Erythroblast (primary cell): ENCODE data around the gene HCFC2.

ENCODE experiments used
- GATA1 ChIP-seq: IDR thresholded peaks from 2 replicates; pipeline ENCODE4 v1.6.1; 2011; ENCODE audit warnings: low read depth, mild to moderate bottlenecking, control low read depth, low read length, moderate library complexity
- POLR2A ChIP-seq: IDR thresholded peaks from 2 replicates; pipeline ENCODE4 v1.6.1; 2011; ENCODE audit warnings: mild to moderate bottlenecking, low read length

- TF ChIP-seq POLR2A (no peak), GATA1 (no peak)
These were observed 20.2 kb upstream of the HCFC2 start for GRCh38 chr12:104044158-104044557.
